ENCODE data around the gene MAP2K5. TPM values are rescaled to one million over a fixed set of nuclear protein-coding genes. Genes with fewer than 3 reads are reported as not detected.

MAP2K5 gene
- total RNA-seq, 1 donor from 2014 or later = 25.5 TPM

GRCh38 chr15:67603063-67603462 lies 60.6 kb downstream of the MAP2K5 start:
- Histone ChIP-seq H3K27ac (no peak overlapping the region), H3K4me1 (no peaks in the 10 kb centered on the region), H3K9me3 (no peaks in the 10 kb centered on the region), H3K27me3 (ENCODE audit: low read depth) (no peaks in the 10 kb centered on the region), H3K36me3 (peaks cover 23% of the 10 kb centered on the region), H3K4me3 (no peak overlapping the region)
- intact Hi-C loops (cut with DNase I) = no loop called here
- TF ChIP-seq CTCF (IDR thresholded peaks at IDR 0.05) = no peak
- DNase-seq (no peak), ATAC-seq (no peak)

DNA sequence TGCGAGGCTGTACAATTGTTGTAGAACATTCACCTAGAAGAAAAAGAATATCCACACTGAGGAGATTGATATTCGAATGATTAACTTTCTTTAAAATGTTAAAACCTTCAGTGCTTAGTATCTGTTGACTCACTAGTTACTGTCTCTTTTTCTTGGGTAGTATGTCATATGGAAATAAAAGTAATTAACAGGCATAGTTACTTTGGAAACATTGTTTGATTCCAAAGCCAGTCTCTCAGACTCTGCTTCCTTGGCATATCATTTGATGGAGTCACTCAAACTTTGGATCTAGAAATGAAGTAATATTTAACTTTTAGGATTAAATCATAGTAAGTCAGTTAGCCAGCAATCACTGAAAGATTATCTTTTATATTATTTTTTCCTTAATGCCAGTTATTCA lies 63.4 kb downstream of the MAP2K5 start:
- no peak for ATAC-seq
- peaks cover 7% of the 10 kb centered on the region for H3K36me3 ChIP-seq
- H3K4me1 ChIP-seq = no peaks in the 10 kb centered on the region
- H3K9me3 ChIP-seq = no peaks in the 10 kb centered on the region
- intact Hi-C loops (cut with DNase I) = no loop called here
- no peak overlapping the region for H3K4me3 ChIP-seq
- DNase-seq = no peak
- TF ChIP-seq CTCF (IDR thresholded peaks at IDR 0.05) = no peak
- H3K27me3 ChIP-seq (ENCODE audit: low read depth) = no peaks in the 10 kb centered on the region
- no peak overlapping the region for H3K27ac ChIP-seq

DNA sequence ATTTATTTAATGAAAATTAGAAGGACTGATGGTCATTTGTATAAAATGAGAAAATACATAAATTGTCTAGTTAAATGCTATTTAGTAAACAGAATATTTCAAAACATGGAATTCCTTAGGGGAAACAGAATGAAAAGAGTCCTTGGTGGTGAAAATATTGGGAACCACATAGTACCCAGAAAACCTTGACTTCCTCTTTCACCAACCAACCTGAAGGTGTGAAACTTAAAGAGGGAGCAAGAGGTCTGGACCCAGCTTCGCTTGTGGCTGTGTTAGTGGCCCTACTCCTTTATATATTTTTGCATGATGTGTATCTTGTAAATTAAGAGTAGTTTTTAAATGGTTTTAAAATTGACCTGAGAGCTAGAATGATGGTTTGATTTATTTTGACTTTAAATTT lies 64.2 kb downstream of the MAP2K5 start:
- no peaks in the 10 kb centered on the region for H3K27me3 ChIP-seq (ENCODE audit: low read depth)
- ATAC-seq = no peak
- TF ChIP-seq CTCF (IDR thresholded peaks at IDR 0.05) = no peak
- intact Hi-C loops (cut with DNase I) = no loop called here
- H3K4me1 ChIP-seq = no peaks in the 10 kb centered on the region
- DNase-seq = no peak
- H3K4me3 ChIP-seq = no peak overlapping the region
- H3K9me3 ChIP-seq = no peaks in the 10 kb centered on the region
- no peak overlapping the region for H3K27ac ChIP-seq
- H3K36me3 ChIP-seq = peaks cover 3% of the 10 kb centered on the region

DNA sequence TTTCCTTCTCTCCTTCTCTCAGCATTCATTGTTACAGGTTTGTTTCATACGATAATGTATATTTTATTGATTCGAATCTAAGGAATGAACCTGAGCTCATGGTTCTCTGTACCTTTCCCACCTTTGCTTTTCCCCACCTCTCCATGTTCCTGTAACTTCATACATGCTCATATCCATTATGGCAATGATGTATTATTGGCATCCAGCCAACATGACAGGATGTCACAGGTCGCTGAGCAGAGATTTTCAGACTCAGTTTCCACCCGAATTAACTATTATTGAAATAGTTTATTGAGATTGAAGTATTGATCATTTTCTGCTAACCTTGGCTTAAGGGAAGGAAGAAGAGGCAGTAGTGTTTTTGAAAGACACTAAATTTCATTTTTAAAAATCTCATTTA lies 64.8 kb downstream of the MAP2K5 start:
- no peak overlapping the region for H3K27ac ChIP-seq
- no peaks in the 10 kb centered on the region for H3K36me3 ChIP-seq
- TF ChIP-seq CTCF (IDR thresholded peaks at IDR 0.05) = no peak
- ATAC-seq = no peak
- intact Hi-C loops (cut with DNase I) = no loop called here
- no peaks in the 10 kb centered on the region for H3K9me3 ChIP-seq
- no peaks in the 10 kb centered on the region for H3K27me3 ChIP-seq (ENCODE audit: low read depth)
- DNase-seq = no peak
- H3K4me1 ChIP-seq = no peaks in the 10 kb centered on the region
- no peak overlapping the region for H3K4me3 ChIP-seq

- TF ChIP-seq CTCF (IDR thresholded peaks at IDR 0.05) = no peak
- intact Hi-C loops (cut with DNase I) = no loop called here
- Histone ChIP-seq H3K27ac (no peak overlapping the region), H3K36me3 (no peaks in the 10 kb centered on the region), H3K4me3 (no peak overlapping the region), H3K4me1 (no peaks in the 10 kb centered on the region), H3K9me3 (no peaks in the 10 kb centered on the region), H3K27me3 (ENCODE audit: low read depth) (no peaks in the 10 kb centered on the region)
- ATAC-seq (no peak), DNase-seq (no peak)
Observed at GRCh38 chr15:67607959-67608637, 65.6 kb downstream of the MAP2K5 start.

GRCh38 chr15:67608638-67608959 lies 66.1 kb downstream of the MAP2K5 start:
- DNase-seq (no peak), ATAC-seq (no peak)
- intact Hi-C loops (cut with DNase I) = no loop called here
- no peak for TF ChIP-seq CTCF (IDR thresholded peaks at IDR 0.05)
- Histone ChIP-seq H3K4me3 (no peak overlapping the region), H3K4me1 (no peaks in the 10 kb centered on the region), H3K27me3 (ENCODE audit: low read depth) (no peaks in the 10 kb centered on the region), H3K9me3 (no peaks in the 10 kb centered on the region), H3K36me3 (no peaks in the 10 kb centered on the region), H3K27ac (no peak overlapping the region)
